ENCODE results near the gene FUT4. TPM values are rescaled to one million over a fixed set of nuclear protein-coding genes. Genes with fewer than 3 reads are reported as not detected.

Gene FUT4
- 1 to 10 TPM; 3.8 to 7.4 (median 6.0) TPM for total RNA-seq

- peaks cover 11 to 29% of the 10 kb centered on the region in 2 donors for H3K4me1 ChIP-seq
- WGBS, 2 donors = 0 to 1% methylated on average over 36 to 58 of the region's 109 CpGs
- peak within 1 kb of the TSS; percentile 90 to 98 (median 93) for H3K27ac ChIP-seq
- no peaks in the 10 kb centered on the region for H3K9me3 ChIP-seq
- H3K4me3 ChIP-seq (replicated peaks in 1 of 3) = peak within 1 kb of the TSS; percentile 8 to 78 (median 63)
- H3K36me3 ChIP-seq = no peaks in the 10 kb centered on the region
- TF ChIP-seq POLR2A (IDR thresholded peaks at IDR 0.05) = peak in 1 of 2 donors; percentile 84
- no peak for TF ChIP-seq CTCF (IDR thresholded peaks at IDR 0.05)
- peak; percentile 93 to 95 for DNase-seq
- no peaks in the 10 kb centered on the region for H3K27me3 ChIP-seq
- intact Hi-C loops (cut with DNase I) = no loop called here
Observed at GRCh38 chr11:94543695-94544645, at the start of gene FUT4. Gene FUT4, plus strand, starts transcription at chr11:94543921. Its CDS starts 213 bp downstream, at chr11:94544134.

GRCh38 chr11:94494126-94494680 lies 49.5 kb upstream of the FUT4 start:
- no peak for DNase-seq
- TF ChIP-seq POLR2A (IDR thresholded peaks at IDR 0.05) (no peak), CTCF (IDR thresholded peaks at IDR 0.05) (no peak)

GRCh38 chr11:94500181-94500580 lies 43.5 kb upstream of the FUT4 start:
- Histone ChIP-seq H3K4me3 (replicated peaks in 1 of 3) (no peak overlapping the region), H3K27ac (no peak overlapping the region), H3K4me1 (peaks cover 0 to 1% of the 10 kb centered on the region in 2 donors), H3K27me3 (no peaks in the 10 kb centered on the region), H3K36me3 (peaks cover 27 to 28% of the 10 kb centered on the region in 2 donors), H3K9me3 (no peaks in the 10 kb centered on the region)
- WGBS, 2 donors = 92 to 93% methylated on average over 2 of the region's 2 CpGs
- no peak for TF ChIP-seq CTCF (IDR thresholded peaks at IDR 0.05)
- no peak for TF ChIP-seq POLR2A (IDR thresholded peaks at IDR 0.05)
- DNase-seq = no peak
- intact Hi-C loops (cut with DNase I) = no loop called here

More at GRCh38 chr11:94494126-94494680, 49.5 kb upstream of the FUT4 start:
- Histone ChIP-seq H3K9me3 (no peaks in the 10 kb centered on the region), H3K4me1 (peaks cover 10 to 15% of the 10 kb centered on the region in 2 donors), H3K27ac (peak overlapping the region; percentile 79 to 87 (median 84)), H3K4me3 (replicated peaks in 1 of 3) (peak overlapping the region; percentile 77 to 98 (median 87)), H3K27me3 (no peaks in the 10 kb centered on the region), H3K36me3 (peaks cover 20 to 23% of the 10 kb centered on the region in 2 donors)
- 4 to 7% methylated on average over 11 to 13 of the region's 19 CpGs for WGBS, 2 donors
- intact Hi-C loops (cut with DNase I) = no loop called here

- Histone ChIP-seq H3K36me3 (peaks cover 27 to 28% of the 10 kb centered on the region in 2 donors), H3K27ac (no peak overlapping the region), H3K4me1 (no peaks in the 10 kb centered on the region), H3K27me3 (no peaks in the 10 kb centered on the region), H3K9me3 (no peaks in the 10 kb centered on the region), H3K4me3 (replicated peaks in 1 of 3) (no peak overlapping the region)
- TF ChIP-seq POLR2A (IDR thresholded peaks at IDR 0.05) (no peak), CTCF (IDR thresholded peaks at IDR 0.05) (no peak)
- WGBS, 2 donors = 64 to 69% methylated on average over 2 of the region's 2 CpGs
- intact Hi-C loops (cut with DNase I) = no loop called here
- DNase-seq = no peak
Observed at GRCh38 chr11:94501522-94501921, 42.2 kb upstream of the FUT4 start.

All from thyroid gland (tissue), 4 donors.